Fibroblast of gingiva (primary cell): Measurements from ENCODE around the gene PPP2R3B.
"Not testable (repeated sequence)": the region's sequence is repeated elsewhere in the genome, so short reads cannot be mapped to it uniquely, and the experiment has no call there.

ENCODE experiments used
- DNase-seq: peaks from one replicate; pipeline ENCODE4 v3.0.0-alpha.2; 2011; ENCODE audit warnings: low read depth

The PPP2R3B gene

GRCh38 chrX:319579-320125, 67.1 kb downstream of the PPP2R3B start:
- DNase-seq: no peak

- DNase-seq: peak; percentile 100
Measured at GRCh38 chrX:318739-319578, 67.7 kb downstream of the PPP2R3B start, which contains the start of gene GTPBP6. Gene GTPBP6 (minus strand): TSS chrX:318796. CDS start chrX:318787, 9 bp downstream.

GRCh38 chrX:318068-318738, 68.5 kb downstream of the PPP2R3B start:
- DNase-seq: peak; percentile 97

- no peak for DNase-seq
Measured at GRCh38 chrX:317424-318067, 69.2 kb downstream of the PPP2R3B start.

GRCh38 chrX:316351-317325, 70.1 kb downstream of the PPP2R3B start:
- no peak for DNase-seq

GRCh38 chrX:314781-315595, 71.7 kb downstream of the PPP2R3B start:
- DNase-seq: peak; percentile 17

GRCh38 chrX:314049-314448, 72.7 kb downstream of the PPP2R3B start:
- DNase-seq: no peak

- DNase-seq: no peak
Measured at GRCh38 chrX:313546-313945, 73.2 kb downstream of the PPP2R3B start.

- no peak for DNase-seq
Measured at GRCh38 chrX:312621-313331, 73.9 kb downstream of the PPP2R3B start.

GRCh38 chrX:311156-312129, 75.3 kb downstream of the PPP2R3B start:
- DNase-seq: no peak

GRCh38 chrX:310621-311155, 76.0 kb downstream of the PPP2R3B start:
- no peak for DNase-seq

GRCh38 chrX:308821-309520, 77.7 kb downstream of the PPP2R3B start:
- DNase-seq: no peak

- DNase-seq: no peak
Measured at GRCh38 chrX:307261-308111, 79.2 kb downstream of the PPP2R3B start.

GRCh38 chrX:306614-307251, 80.0 kb downstream of the PPP2R3B start:
- not testable (repeated sequence) for DNase-seq

- not testable (repeated sequence) for DNase-seq
Measured at GRCh38 chrX:305781-306613, 80.7 kb downstream of the PPP2R3B start.
